Endothelial cell of umbilical vein (primary cell): ENCODE measurements around the gene KLHL26. TPM values are rescaled to one million over a fixed set of nuclear protein-coding genes. Genes with fewer than 3 reads are reported as not detected.

Source experiments
- BruUV-seq: library from RNA; stranded (reverse); fragments of 400-500 nt; replicated peaks from 2 replicates; lab custom pipeline; 2021; lab: Mats Ljungman, UMichigan
- CTCF ChIA-PET: fragments of 300-600, 350-600 bp; sonication (Branson Sonifier 250); formaldehyde crosslinking; loops from one replicate; lab custom pipeline; 2021; ENCODE audit warnings: antibody characterized with exemption, inconsistent platforms; lab: Charles Lee
- POLR2A ChIA-PET: fragments of 300-600, 350-600 bp; sonication (Branson Sonifier 250); formaldehyde crosslinking; loops from one replicate; lab custom pipeline; 2021; ENCODE audit warnings: antibody characterized with exemption, inconsistent platforms; lab: Charles Lee
- DNase-seq: peaks from one replicate; pipeline ENCODE4 v3.0.0-alpha.2; 2011; ENCODE audit warnings: low read depth, low spot score
- FAIRE-seq: peaks from 2 replicates; lab custom pipeline; 2011; peaks lifted over from hg19 to GRCh38; lab: Jason Lieb, UNC
- H2AFZ ChIP-seq: 2 replicates; pipeline ENCODE4 v1.6.0; 2012; ENCODE audit warnings: low read depth, low read length, control low read depth, inconsistent platforms
- H3K27ac ChIP-seq: 2 replicates; pipeline ENCODE4 v1.5.1; 2011; ENCODE audit warnings: low read depth, mild to moderate bottlenecking, control low read depth, low read length, moderate library complexity; ENCODE audit not compliant: insufficient read depth
- H3K27me3 ChIP-seq, 2 experiments: 2 replicates each; pipeline versions ENCODE4 v1.6.0 to v1.6.1; 2011; ENCODE audit warnings: low read length in 2 of 2, mixed read lengths in 1 of 2; ENCODE audit not compliant: control insufficient read depth in 2 of 2, insufficient read depth in 2 of 2
- H3K36me3 ChIP-seq, 2 experiments: 2 replicates in 1 of 2; 3 replicates in 1 of 2; pipeline ENCODE4 v1.5.1; 2011; ENCODE audit warnings: low read length in 2 of 2, mild to moderate bottlenecking in 1 of 2, moderate library complexity in 1 of 2; ENCODE audit not compliant: control insufficient read depth in 2 of 2, insufficient read depth in 2 of 2; ENCODE audit errors: extremely low read depth in 1 of 2
- H3K4me1 ChIP-seq: 3 replicates; pipeline ENCODE4 v1.5.1; 2011; ENCODE audit warnings: mild to moderate bottlenecking, low read length; ENCODE audit not compliant: control insufficient read depth, insufficient read depth; ENCODE audit errors: extremely low read depth
- H3K4me2 ChIP-seq: 2 replicates; pipeline ENCODE4 v1.6.1; 2011; ENCODE audit warnings: low read length, control low read depth, mixed read lengths; ENCODE audit not compliant: insufficient read depth
- H3K4me3 ChIP-seq, 3 experiments: fragments of 200-600 bp in 1 of 3; sonication (generic), shearing (Covaris generic) in 1 of 3; replicated peaks in 1 of 3; 2 replicates each; pipeline ENCODE4 v1.5.1; 2011 to 2016; ENCODE audit warnings: control low read depth in 3 of 3, low read length in 3 of 3, mild to moderate bottlenecking in 2 of 3, inconsistent platforms in 1 of 3, low read depth in 1 of 3, moderate library complexity in 1 of 3; ENCODE audit not compliant: insufficient read depth in 1 of 3
- H3K79me2 ChIP-seq: 2 replicates; pipeline ENCODE4 v1.6.0; 2012; ENCODE audit warnings: low read length, inconsistent platforms; ENCODE audit not compliant: control insufficient read depth, insufficient read depth
- H3K9ac ChIP-seq: replicated peaks from 2 replicates; pipeline ENCODE3; 2011; ENCODE audit warnings: low read length, control low read depth; ENCODE audit not compliant: insufficient read depth; ENCODE audit errors: extremely low read depth
- H3K9me1 ChIP-seq: replicated peaks from 3 replicates; pipeline ENCODE4 v1.6.0; 2011; ENCODE audit warnings: mild to moderate bottlenecking, low read length; ENCODE audit not compliant: control insufficient read depth, insufficient read depth; ENCODE audit errors: extremely low read depth
- H3K9me3 ChIP-seq: replicated peaks from 2 replicates; pipeline ENCODE4 v1.5.1; 2012; ENCODE audit warnings: low read length, inconsistent platforms; ENCODE audit not compliant: control insufficient read depth, insufficient read depth
- H4K20me1 ChIP-seq: replicated peaks from 2 replicates; pipeline ENCODE3; 2011; ENCODE audit warnings: mild to moderate bottlenecking, low read length; ENCODE audit not compliant: control insufficient read depth, insufficient read depth; ENCODE audit errors: extremely low read depth
- EZH2 ChIP-seq: IDR thresholded peaks from 2 replicates; pipeline ENCODE4 v1.6.1; 2012; ENCODE audit warnings: borderline replicate concordance, low read depth, mild to moderate bottlenecking, moderate library complexity, low read length, inconsistent platforms; ENCODE audit not compliant: severe bottlenecking
- FOS ChIP-seq: IDR thresholded peaks from 2 replicates; pipeline ENCODE4 v1.6.1; 2011; ENCODE audit warnings: mild to moderate bottlenecking, low read length, moderate library complexity, borderline replicate concordance; ENCODE audit not compliant: insufficient read depth
- MYC ChIP-seq: IDR thresholded peaks from one replicate; pipeline ENCODE4 v1.6.1; 2011; ENCODE audit warnings: mild to moderate bottlenecking, low read depth, low read length
- POLR2A ChIP-seq: IDR thresholded peaks from 2 replicates; pipeline ENCODE4 v1.6.1; 2012; ENCODE audit warnings: low read depth, mild to moderate bottlenecking, control low read depth, low read length
- POLR2AphosphoS5 ChIP-seq: IDR thresholded peaks from 2 replicates; pipeline ENCODE4 v1.6.1; 2012; ENCODE audit warnings: low read depth, mild to moderate bottlenecking, control low read depth, low read length, moderate library complexity; ENCODE audit not compliant: insufficient read depth
- dilution Hi-C: fragments of 300-500 bp; cut with MboI; formaldehyde crosslinking; loops from one replicate; pipeline ENCODE4 v1.15.0; 2019; ENCODE audit warnings: low sequenced_read_pairs; ENCODE audit not compliant: extremely low pct_ligation_motif_present
- intact Hi-C: fragments of 100-400 bp; cut with micrococcal nuclease; formaldehyde crosslinking; loops from one replicate; pipeline ENCODE4 v1.10.0; 2022
- polyA plus RNA-seq, 4 experiments: library from polyadenylated mRNA; depleted of rRNA in 3 of 4; stranded (reverse) in 3 of 4; unstranded in 1 of 4; fragments of >200 nt; gene quantifications; 2 replicates each; pipeline versions ENCODE4 v1.2.1 to v1.2.3, GENCODE V29; 2011 to 2012; ENCODE audit warnings: missing spikeins in 1 of 4
- total RNA-seq: library from RNA; stranded (reverse); gene quantifications from 2 replicates; pipeline ENCODE4 v1.2.3, GENCODE V29; 2021
- TF ChIP-seq, protein P1 (sequence below), 2 donors: IDR thresholded peaks; 1 replicate in 1 of 2; 2 replicates in 1 of 2; pipeline ENCODE4 v1.5.1; 2011; ENCODE audit warnings: low read length in 2 of 2, mild to moderate bottlenecking in 2 of 2, moderate library complexity in 2 of 2, control low read depth in 1 of 2, inconsistent platforms in 1 of 2, low read depth in 1 of 2; ENCODE audit not compliant: insufficient read depth in 1 of 2; ENCODE audit errors: extremely low read depth in 1 of 2
- TF ChIP-seq, protein P2 (sequence below): IDR thresholded peaks from 2 replicates; pipeline ENCODE4 v1.6.1; 2011; ENCODE audit not compliant: insufficient read depth, insufficient read length

The KLHL26 gene
- total and polyA plus RNA-seq, 2 donors (not counting 3 experiments of a cell fraction or from before 2014, with no cell fraction given), result 2.4 to 6.2 TPM

DNA sequence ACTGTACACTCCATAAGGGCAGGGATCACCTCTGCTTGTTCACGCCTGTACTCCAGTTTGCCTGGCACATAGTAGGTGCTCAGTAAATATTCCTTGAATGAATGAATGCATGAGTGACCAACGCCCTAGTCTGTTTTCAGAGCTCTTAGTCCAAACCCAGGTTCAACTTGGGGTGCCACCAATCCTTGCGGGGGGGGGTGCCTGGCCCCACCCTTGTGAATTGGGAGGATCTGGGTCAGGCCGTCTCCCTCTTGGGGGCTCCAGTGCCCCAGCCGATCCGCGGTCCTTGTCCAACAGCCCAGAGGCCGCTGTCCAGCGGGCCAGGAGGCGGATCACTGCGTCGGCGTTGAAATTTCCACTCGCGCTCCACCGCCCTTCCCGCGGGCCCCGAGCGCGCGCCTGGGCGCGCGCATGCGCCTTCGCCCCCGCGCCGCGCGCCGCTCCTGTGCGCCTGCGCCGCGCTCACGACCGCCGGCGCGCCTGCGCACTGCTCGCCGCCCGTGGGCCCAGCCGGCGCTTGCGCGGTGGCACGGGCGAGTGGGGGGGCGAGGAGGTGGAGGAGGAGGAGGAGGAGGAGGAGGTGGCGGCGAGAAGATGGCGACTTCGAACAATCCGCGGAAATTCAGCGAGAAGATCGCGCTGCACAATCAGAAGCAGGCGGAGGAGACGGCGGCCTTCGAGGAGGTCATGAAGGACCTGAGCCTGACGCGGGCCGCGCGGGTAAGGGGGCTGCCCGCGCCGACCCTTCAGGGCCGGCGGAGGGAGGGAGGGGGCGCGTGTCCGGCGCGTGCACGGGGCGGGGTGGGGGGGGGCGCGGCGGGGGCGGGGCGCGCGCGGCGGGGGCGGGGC is 46.5 kb downstream of the KLHL26 start, which contains the start of gene CRTC1:
CRTC1 (plus strand) TSS at position 572 of the 849 bp plus-strand sequence; CDS start at position 595, 23 bp downstream.
- H3K4me2 ChIP-seq, result peak within 1 kb of the TSS; percentile 74
- ChIA-PET POLR2A (no interaction called here), CTCF (interaction anchor here (0.7 to 1.4 kb wide), 4 partner anchors 32 to 164 kb away, joined by 3 to 5 read pairs (median 3); no protein-coding TSS in a partner anchor)
- H3K9ac ChIP-seq, result peak within 1 kb of the TSS; percentile 38
- BruUV-seq, result TSS peak; percentile 74
- no peaks in the 10 kb centered on the region for H3K27me3 ChIP-seq
- no peaks in the 10 kb centered on the region for H3K36me3 ChIP-seq
- no peak within 1 kb of the TSS for H3K27ac ChIP-seq
- no peaks in the 10 kb centered on the region for H3K9me3 ChIP-seq
- peak; percentile 94 for FAIRE-seq
- peaks cover 11% of the 10 kb centered on the region for H3K4me1 ChIP-seq
- dilution Hi-C loops (no loop called here), intact Hi-C loops (no loop called here)
- TF ChIP-seq, protein P1, sequence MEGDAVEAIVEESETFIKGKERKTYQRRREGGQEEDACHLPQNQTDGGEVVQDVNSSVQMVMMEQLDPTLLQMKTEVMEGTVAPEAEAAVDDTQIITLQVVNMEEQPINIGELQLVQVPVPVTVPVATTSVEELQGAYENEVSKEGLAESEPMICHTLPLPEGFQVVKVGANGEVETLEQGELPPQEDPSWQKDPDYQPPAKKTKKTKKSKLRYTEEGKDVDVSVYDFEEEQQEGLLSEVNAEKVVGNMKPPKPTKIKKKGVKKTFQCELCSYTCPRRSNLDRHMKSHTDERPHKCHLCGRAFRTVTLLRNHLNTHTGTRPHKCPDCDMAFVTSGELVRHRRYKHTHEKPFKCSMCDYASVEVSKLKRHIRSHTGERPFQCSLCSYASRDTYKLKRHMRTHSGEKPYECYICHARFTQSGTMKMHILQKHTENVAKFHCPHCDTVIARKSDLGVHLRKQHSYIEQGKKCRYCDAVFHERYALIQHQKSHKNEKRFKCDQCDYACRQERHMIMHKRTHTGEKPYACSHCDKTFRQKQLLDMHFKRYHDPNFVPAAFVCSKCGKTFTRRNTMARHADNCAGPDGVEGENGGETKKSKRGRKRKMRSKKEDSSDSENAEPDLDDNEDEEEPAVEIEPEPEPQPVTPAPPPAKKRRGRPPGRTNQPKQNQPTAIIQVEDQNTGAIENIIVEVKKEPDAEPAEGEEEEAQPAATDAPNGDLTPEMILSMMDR (IDR thresholded peaks at IDR 0.05; ENCODE audit: extremely low read depth in 1 of 2, insufficient read depth in 1 of 2, low read depth in 1 of 2, low read length in 2 of 2), result peak in 1 of 2 donors; percentile 7
- TF ChIP-seq POLR2A (peak; percentile 71), MYC (no peak), POLR2AphosphoS5 (peak; percentile 68), EZH2 (no peak), FOS (no peak)
- TF ChIP-seq, protein P2, sequence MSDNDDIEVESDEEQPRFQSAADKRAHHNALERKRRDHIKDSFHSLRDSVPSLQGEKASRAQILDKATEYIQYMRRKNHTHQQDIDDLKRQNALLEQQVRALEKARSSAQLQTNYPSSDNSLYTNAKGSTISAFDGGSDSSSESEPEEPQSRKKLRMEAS, result no peak
- H3K9me1 ChIP-seq, result no peaks in the 10 kb centered on the region
- H2AFZ ChIP-seq, result peak within 1 kb of the TSS; percentile 70
- no peaks in the 10 kb centered on the region for H4K20me1 ChIP-seq
- peak within 1 kb of the TSS in 2 of 3 experiments; percentile 65 to 88 for H3K4me3 ChIP-seq
- H3K79me2 ChIP-seq, result peaks cover 5% of the 10 kb centered on the region
- DNase-seq, result peak; percentile 87
